ENCODE results near the gene ERAS. TPM values are rescaled to one million over a fixed set of nuclear protein-coding genes. Genes with fewer than 3 reads are reported as not detected.

ERAS gene
- 0.31 TPM in 1 of 2 replicates, not detected in the other for total RNA-seq
- long read RNA-seq, result 0 reads

GRCh38 chrX:48826135-48826875, at the start of gene ERAS:
Gene ERAS (plus strand): TSS chrX:48826513. CDS start chrX:48829124, 2,611 bp downstream.
- no peaks in the 10 kb centered on the region for H3K4me1 Mint-ChIP-seq (ENCODE audit: low read depth)
- H3K36me3 Mint-ChIP-seq (ENCODE audit: insufficient read depth), result peaks cover 23% of the 10 kb centered on the region
- no peak for DNase-seq (ENCODE audit: low spot score, unreplicated experiment)
- H3K9me3 Mint-ChIP-seq (ENCODE audit: low read depth), result peaks cover 7% of the 10 kb centered on the region
- no peak within 1 kb of the TSS for H3K27ac Mint-ChIP-seq
- no peak for TF ChIP-seq CTCF (IDR thresholded peaks at IDR 0.05; ENCODE audit: unreplicated experiment)
- H3K4me3 Mint-ChIP-seq (ENCODE audit: low read depth), result no peak within 1 kb of the TSS
- H3K27me3 Mint-ChIP-seq, result peaks cover 29% of the 10 kb centered on the region

GRCh38 chrX:48776818-48777439, 49.4 kb upstream of the ERAS start:
- Mint-ChIP-seq H3K27me3 (peaks cover 20% of the 10 kb centered on the region), H3K4me3 (ENCODE audit: low read depth) (no peak overlapping the region), H3K27ac (no peak overlapping the region), H3K36me3 (ENCODE audit: insufficient read depth) (no peaks in the 10 kb centered on the region), H3K4me1 (ENCODE audit: low read depth) (no peaks in the 10 kb centered on the region), H3K9me3 (ENCODE audit: low read depth) (peaks cover 5% of the 10 kb centered on the region)
- DNase-seq (ENCODE audit: low spot score, unreplicated experiment), result no peak
- TF ChIP-seq CTCF (IDR thresholded peaks at IDR 0.05; ENCODE audit: unreplicated experiment), result no peak

GRCh38 chrX:48779399-48779798, 46.9 kb upstream of the ERAS start:
- H3K4me3 Mint-ChIP-seq (ENCODE audit: low read depth), result no peak overlapping the region
- H3K36me3 Mint-ChIP-seq (ENCODE audit: insufficient read depth), result no peaks in the 10 kb centered on the region
- DNase-seq (ENCODE audit: low spot score, unreplicated experiment), result no peak
- H3K4me1 Mint-ChIP-seq (ENCODE audit: low read depth), result no peaks in the 10 kb centered on the region
- H3K27ac Mint-ChIP-seq, result no peak overlapping the region
- H3K27me3 Mint-ChIP-seq, result peaks cover 20% of the 10 kb centered on the region
- H3K9me3 Mint-ChIP-seq (ENCODE audit: low read depth), result peaks cover 7% of the 10 kb centered on the region
- TF ChIP-seq CTCF (IDR thresholded peaks at IDR 0.05; ENCODE audit: unreplicated experiment), result no peak

- no peak for TF ChIP-seq CTCF (IDR thresholded peaks at IDR 0.05; ENCODE audit: unreplicated experiment)
- peaks cover 18% of the 10 kb centered on the region for H3K27me3 Mint-ChIP-seq
- H3K36me3 Mint-ChIP-seq (ENCODE audit: insufficient read depth), result no peaks in the 10 kb centered on the region
- H3K27ac Mint-ChIP-seq, result no peak overlapping the region
- no peaks in the 10 kb centered on the region for H3K4me1 Mint-ChIP-seq (ENCODE audit: low read depth)
- peaks cover 8% of the 10 kb centered on the region for H3K9me3 Mint-ChIP-seq (ENCODE audit: low read depth)
- H3K4me3 Mint-ChIP-seq (ENCODE audit: low read depth), result no peak overlapping the region
- DNase-seq (ENCODE audit: low spot score, unreplicated experiment), result no peak
These were observed 44.6 kb upstream of the ERAS start for GRCh38 chrX:48781705-48782104.

GRCh38 chrX:48782216-48782615, 44.1 kb upstream of the ERAS start:
- no peak overlapping the region for H3K4me3 Mint-ChIP-seq (ENCODE audit: low read depth)
- H3K36me3 Mint-ChIP-seq (ENCODE audit: insufficient read depth), result no peaks in the 10 kb centered on the region
- no peak overlapping the region for H3K27ac Mint-ChIP-seq
- no peaks in the 10 kb centered on the region for H3K4me1 Mint-ChIP-seq (ENCODE audit: low read depth)
- H3K9me3 Mint-ChIP-seq (ENCODE audit: low read depth), result peaks cover 13% of the 10 kb centered on the region
- TF ChIP-seq CTCF (IDR thresholded peaks at IDR 0.05; ENCODE audit: unreplicated experiment), result no peak
- H3K27me3 Mint-ChIP-seq, result peaks cover 18% of the 10 kb centered on the region
- DNase-seq (ENCODE audit: low spot score, unreplicated experiment), result no peak

Data from progenitor cell of endocrine pancreas (in vitro differentiated cells).